ENCODE measurements around the gene RAB3B. TPM values are rescaled to one million over a fixed set of nuclear protein-coding genes. Genes with fewer than 3 reads are reported as not detected.
A peak's percentile ranks its signal among the peaks of the same experiment; 100 is the strongest.

The RAB3B gene
- total and polyA plus RNA-seq, 9 of the 15 experiments (the other 6 are each of a cell fraction or from before 2014, with no cell fraction given): 0.07 to 0.47 (median 0.27) TPM

DNA sequence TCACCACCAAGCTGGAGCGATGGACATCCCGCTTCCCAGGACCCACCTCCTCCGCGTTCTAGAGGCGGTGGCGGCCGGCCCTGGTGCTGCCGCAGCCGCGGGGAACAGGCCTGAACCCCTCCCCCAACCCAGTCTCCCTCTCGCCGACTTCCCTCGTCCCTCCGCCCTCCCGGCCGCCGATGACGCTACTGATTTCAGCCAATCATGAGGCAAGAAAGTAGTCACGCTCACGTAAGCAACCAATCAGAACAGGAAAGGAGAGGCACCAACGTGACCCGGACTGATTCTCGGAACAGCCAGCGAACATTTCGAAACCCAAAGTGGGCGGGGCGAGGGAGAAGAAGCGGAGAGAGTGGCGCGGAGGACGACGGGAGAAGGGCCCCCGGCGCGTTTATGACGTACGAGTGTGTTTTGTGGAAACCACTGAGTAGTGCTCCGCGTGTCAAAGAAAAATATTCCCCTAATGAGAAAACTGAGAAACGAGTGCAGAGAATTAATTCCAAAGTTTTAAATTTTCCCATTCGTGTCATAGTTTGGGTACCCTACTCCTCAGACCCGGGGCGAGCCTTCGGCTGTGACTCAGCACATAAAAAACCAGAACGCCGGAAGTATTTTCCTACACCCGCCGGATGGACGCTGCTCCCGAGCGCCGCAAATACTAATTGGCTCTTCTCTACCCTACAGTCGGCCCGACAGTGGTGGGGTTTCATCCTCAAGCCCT, 111.7 kb downstream of the RAB3B start, which contains the start of gene NRDC (continued):
- TF ChIP-seq NR1H2 (CRISPR knock-in tag; IDR thresholded peaks at IDR 0.05) (no peak; the same call in 1 of the 2 replicates), BACH1 (tag; IDR thresholded peaks at IDR 0.05) (peak; percentile 99), KAT7 (CRISPR knock-in tag; IDR thresholded peaks at IDR 0.05; ENCODE audit: borderline replicate concordance) (peak; percentile 80; the same call in 1 of the 2 replicates), PTBP1 (IDR thresholded peaks at IDR 0.05; ENCODE audit: low read depth, low read length) (no peak), POLR2AphosphoS5 (IDR thresholded peaks at IDR 0.05; ENCODE audit: control insufficient read depth, insufficient read depth, low read depth, low read length) (peak; percentile 90), STAT5B (CRISPR knock-in tag; IDR thresholded peaks at IDR 0.05) (no peak), SMAD2 (IDR thresholded peaks at IDR 0.05; ENCODE audit: low read depth, low read length) (no peak), MCM3 (IDR thresholded peaks at IDR 0.05) (no peak), MYC (IDR thresholded peaks at IDR 0.05; ENCODE audit: low read depth, low read length) (peak; percentile 86), MYC (CRISPR knock-in tag; IDR thresholded peaks at IDR 0.05; ENCODE audit: borderline replicate concordance, low read depth) (peak; percentile 15; the same call in 1 of the 2 replicates), SMAD1 (IDR thresholded peaks at IDR 0.05; ENCODE audit: low read depth, low read length, partially characterized antibody) (peak; percentile 61), SNAPC5 (CRISPR knock-in tag; IDR thresholded peaks at IDR 0.05) (no peak), YY1 (IDR thresholded peaks at IDR 0.05; ENCODE audit: borderline replicate concordance in 1 of 3, control insufficient read depth in 1 of 3, extremely low read depth in 1 of 3, insufficient read depth in 3 of 3, insufficient read length in 1 of 3, insufficient replicate concordance in 2 of 3, low read depth in 1 of 3, low read length in 2 of 3) (peak in 2 of 3 experiments; percentile 70 to 80), MTA1 (IDR thresholded peaks at IDR 0.05; ENCODE audit: borderline replicate concordance) (peak; percentile 98), GTF2E2 (tag; IDR thresholded peaks at IDR 0.05) (peak; percentile 99), CBFA2T3 (IDR thresholded peaks at IDR 0.05) (no peak), HDAC1 (IDR thresholded peaks at IDR 0.05) (peak in 1 of 2 experiments; percentile 75; a peak in 2 of 4 replicates)
- TF ChIP-seq, protein P1, sequence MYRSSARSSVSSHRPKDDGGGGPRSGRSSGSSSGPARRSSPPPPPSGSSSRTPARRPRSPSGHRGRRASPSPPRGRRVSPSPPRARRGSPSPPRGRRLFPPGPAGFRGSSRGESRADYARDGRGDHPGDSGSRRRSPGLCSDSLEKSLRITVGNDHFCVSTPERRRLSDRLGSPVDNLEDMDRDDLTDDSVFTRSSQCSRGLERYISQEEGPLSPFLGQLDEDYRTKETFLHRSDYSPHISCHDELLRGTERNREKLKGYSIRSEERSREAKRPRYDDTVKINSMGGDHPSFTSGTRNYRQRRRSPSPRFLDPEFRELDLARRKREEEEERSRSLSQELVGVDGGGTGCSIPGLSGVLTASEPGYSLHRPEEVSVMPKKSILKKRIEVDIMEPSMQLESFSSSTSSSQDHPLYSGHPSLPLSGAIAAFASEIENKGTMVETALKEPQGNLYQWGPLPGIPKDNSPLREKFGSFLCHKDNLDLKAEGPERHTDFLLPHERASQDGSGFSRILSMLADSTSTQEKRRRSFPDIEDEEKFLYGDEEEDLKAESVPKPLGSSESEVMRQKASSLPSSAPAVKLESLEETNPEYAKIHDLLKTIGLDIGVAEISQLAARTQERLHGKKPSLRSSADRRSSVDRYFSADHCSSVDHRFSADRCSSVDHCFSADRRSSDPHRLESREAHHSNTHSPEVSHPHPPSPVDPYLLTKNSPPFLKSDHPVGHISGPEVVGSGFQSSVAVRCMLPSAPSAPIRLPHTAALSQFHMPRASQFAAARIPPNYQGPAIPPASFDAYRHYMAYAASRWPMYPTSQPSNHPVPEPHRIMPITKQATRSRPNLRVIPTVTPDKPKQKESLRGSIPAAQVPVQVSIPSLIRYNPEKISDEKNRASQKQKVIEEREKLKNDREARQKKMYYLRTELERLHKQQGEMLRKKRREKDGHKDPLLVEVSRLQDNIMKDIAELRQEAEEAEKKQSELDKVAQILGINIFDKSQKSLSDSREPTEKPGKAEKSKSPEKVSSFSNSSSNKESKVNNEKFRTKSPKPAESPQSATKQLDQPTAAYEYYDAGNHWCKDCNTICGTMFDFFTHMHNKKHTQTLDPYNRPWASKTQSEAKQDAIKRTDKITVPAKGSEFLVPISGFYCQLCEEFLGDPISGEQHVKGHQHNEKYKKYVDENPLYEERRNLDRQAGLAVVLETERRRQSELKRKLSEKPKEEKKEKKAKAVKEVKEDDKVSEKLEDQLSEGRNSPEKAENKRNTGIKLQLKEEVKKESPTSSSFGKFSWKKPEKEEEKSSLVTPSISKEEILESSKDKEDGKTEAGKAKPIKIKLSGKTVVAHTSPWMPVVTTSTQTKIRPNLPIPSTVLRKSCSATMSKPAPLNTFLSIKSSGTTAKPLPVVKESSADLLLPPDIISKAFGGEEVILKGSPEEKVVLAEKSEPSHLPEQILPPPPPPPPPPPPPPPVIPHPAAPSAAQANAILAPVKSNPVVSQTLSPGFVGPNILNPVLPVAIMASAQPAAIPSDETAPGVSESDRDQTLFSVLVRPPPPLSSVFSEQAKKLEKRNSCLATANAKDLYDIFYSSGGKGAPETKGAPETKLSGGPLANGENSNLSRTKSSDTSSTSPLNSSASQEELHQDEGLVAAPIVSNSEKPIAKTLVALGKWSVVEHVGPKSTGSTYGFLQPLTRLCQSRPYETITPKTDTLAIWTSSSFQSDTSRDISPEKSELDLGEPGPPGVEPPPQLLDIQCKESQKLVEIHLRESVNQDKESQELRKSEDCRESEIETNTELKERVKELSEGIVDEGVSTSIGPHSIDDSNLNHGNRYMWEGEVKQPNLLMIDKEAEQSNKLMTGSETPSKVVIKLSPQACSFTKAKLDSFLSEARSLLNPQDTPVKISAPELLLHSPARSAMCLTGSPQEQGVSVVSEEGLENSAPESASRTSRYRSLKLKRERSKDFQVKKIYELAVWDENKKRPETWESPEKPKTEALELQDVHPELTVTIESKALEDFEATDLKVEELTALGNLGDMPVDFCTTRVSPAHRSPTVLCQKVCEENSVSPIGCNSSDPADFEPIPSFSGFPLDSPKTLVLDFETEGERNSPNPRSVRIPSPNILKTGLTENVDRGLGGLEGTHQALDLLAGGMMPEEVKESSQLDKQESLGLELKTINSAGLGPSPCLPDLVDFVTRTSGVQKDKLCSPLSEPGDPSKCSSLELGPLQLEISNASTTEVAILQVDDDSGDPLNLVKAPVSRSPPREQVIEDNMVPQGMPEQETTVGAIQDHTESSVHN (IDR thresholded peaks at IDR 0.05; ENCODE audit: borderline replicate concordance in 1 of 2, low read depth in 1 of 2): peak in 1 of 2 experiments; percentile 16; a peak in 1 of 4 replicates
